Type B pancreatic cell (in vitro differentiated cells): Measurements from ENCODE around the gene PEX11A. TPM values are rescaled to one million over a fixed set of nuclear protein-coding genes. Genes with fewer than 3 reads are reported as not detected.
A peak's percentile ranks its signal among the peaks of the same experiment; 100 is the strongest.

Experiments used
- DNase-seq: peaks from one replicate; pipeline ENCODE4 v3.0.0; 2021; ENCODE audit warnings: mixed read lengths; ENCODE audit not compliant: unreplicated experiment; ENCODE audit errors: extremely low spot score
- H3K27ac Mint-ChIP-seq: 2 replicates; pipeline ENCODE4 v1.8.0; 2021; ENCODE audit warnings: mild to moderate bottlenecking, mixed read lengths
- H3K27me3 Mint-ChIP-seq: 2 replicates; pipeline ENCODE4 v1.8.0; 2021; ENCODE audit warnings: mixed read lengths
- H3K36me3 Mint-ChIP-seq: 2 replicates; pipeline ENCODE4 v1.8.0; 2021; ENCODE audit warnings: mixed read lengths
- H3K4me1 Mint-ChIP-seq: one replicate; pipeline ENCODE4 v1.8.0; 2021; ENCODE audit warnings: mixed read lengths; ENCODE audit not compliant: unreplicated experiment
- H3K4me3 Mint-ChIP-seq: 2 replicates; pipeline ENCODE4 v1.8.0; 2021; ENCODE audit warnings: mild to moderate bottlenecking, mixed read lengths
- H3K9me3 Mint-ChIP-seq: 2 replicates; pipeline ENCODE4 v1.8.0; 2021; ENCODE audit warnings: mixed read lengths
- CTCF ChIP-seq: fragments of 200-600 bp; sonication (generic); conservative IDR thresholded peaks from 2 replicates; pipeline ENCODE4 v1.5.0; 2021; ENCODE audit warnings: antibody characterized with exemption, mild to moderate bottlenecking
- total RNA-seq: library from RNA; stranded (reverse); gene quantifications from 2 replicates; pipeline ENCODE4 v1.2.1, GENCODE V29; 2021; ENCODE audit warnings: low replicate concordance

The PEX11A gene
- total RNA-seq, 1 donor from 2014 or later = 8.5 TPM

GRCh38 chr15:89675606-89676005 is 14.9 kb downstream of the PEX11A start:
- peaks cover 11% of the 10 kb centered on the region for H3K27me3 Mint-ChIP-seq
- H3K4me3 Mint-ChIP-seq = no peak overlapping the region
- no peaks in the 10 kb centered on the region for H3K4me1 Mint-ChIP-seq
- DNase-seq = no peak
- no peak overlapping the region for H3K27ac Mint-ChIP-seq
- no peaks in the 10 kb centered on the region for H3K9me3 Mint-ChIP-seq
- H3K36me3 Mint-ChIP-seq = no peaks in the 10 kb centered on the region
- TF ChIP-seq CTCF = no peak

- no peak for TF ChIP-seq CTCF
- Mint-ChIP-seq H3K9me3 (no peaks in the 10 kb centered on the region), H3K27ac (no peak overlapping the region), H3K36me3 (no peaks in the 10 kb centered on the region), H3K4me3 (no peak overlapping the region), H3K27me3 (peaks cover 13% of the 10 kb centered on the region), H3K4me1 (no peaks in the 10 kb centered on the region)
- no peak for DNase-seq
Measured at GRCh38 chr15:89674526-89674925, 16.0 kb downstream of the PEX11A start.

- H3K27me3 Mint-ChIP-seq = peaks cover 13% of the 10 kb centered on the region
- no peak for DNase-seq
- no peaks in the 10 kb centered on the region for H3K9me3 Mint-ChIP-seq
- TF ChIP-seq CTCF = peak; percentile 78
- H3K36me3 Mint-ChIP-seq = no peaks in the 10 kb centered on the region
- no peak overlapping the region for H3K4me3 Mint-ChIP-seq
- H3K27ac Mint-ChIP-seq = no peak overlapping the region
- H3K4me1 Mint-ChIP-seq = no peaks in the 10 kb centered on the region
Measured at GRCh38 chr15:89673165-89673512, 17.4 kb downstream of the PEX11A start.

- no peaks in the 10 kb centered on the region for H3K36me3 Mint-ChIP-seq
- peaks cover 13% of the 10 kb centered on the region for H3K27me3 Mint-ChIP-seq
- H3K4me3 Mint-ChIP-seq = no peak overlapping the region
- H3K4me1 Mint-ChIP-seq = no peaks in the 10 kb centered on the region
- no peak overlapping the region for H3K27ac Mint-ChIP-seq
- no peaks in the 10 kb centered on the region for H3K9me3 Mint-ChIP-seq
- TF ChIP-seq CTCF = no peak
- DNase-seq = no peak
Measured at GRCh38 chr15:89672221-89673164, 18.1 kb downstream of the PEX11A start.

- no peaks in the 10 kb centered on the region for H3K9me3 Mint-ChIP-seq
- no peak overlapping the region for H3K4me3 Mint-ChIP-seq
- TF ChIP-seq CTCF = no peak
- H3K27me3 Mint-ChIP-seq = peaks cover 13% of the 10 kb centered on the region
- H3K27ac Mint-ChIP-seq = no peak overlapping the region
- no peaks in the 10 kb centered on the region for H3K36me3 Mint-ChIP-seq
- H3K4me1 Mint-ChIP-seq = no peaks in the 10 kb centered on the region
- no peak for DNase-seq
Measured at GRCh38 chr15:89671687-89672086, 18.9 kb downstream of the PEX11A start.
